Testis (tissue), 3 donors: Measurements from ENCODE around the gene VASH2. TPM values are rescaled to one million over a fixed set of nuclear protein-coding genes. Genes with fewer than 3 reads are reported as not detected.
A peak's percentile ranks its signal among the peaks of the same experiment; 100 is the strongest.

Experiments
- DNase-seq: peaks from one replicate; pipeline ENCODE4 v3.0.0-alpha.2; 2019
- H3K27ac ChIP-seq, 2 donors: fragments of 200-600 bp; sonication (generic); one replicate each; pipeline ENCODE4 v1.5.1; 2019
- H3K27me3 ChIP-seq: fragments of 200-600 bp; sonication (generic); one replicate; pipeline ENCODE4 v1.5.1; 2019
- H3K36me3 ChIP-seq: fragments of 200-600 bp; sonication (generic); one replicate; pipeline ENCODE4 v1.5.1; 2017; ENCODE audit warnings: low read depth; ENCODE audit errors: missing control alignments
- H3K4me1 ChIP-seq: fragments of 200-600 bp; sonication (generic); one replicate; pipeline ENCODE4 v1.5.1; 2019
- H3K4me3 ChIP-seq, 2 donors: fragments of 200-600 bp; sonication (generic); one replicate each; pipeline ENCODE4 v1.5.1; 2017 to 2019
- H3K9me3 ChIP-seq: fragments of 200-600 bp; sonication (generic); one replicate; pipeline ENCODE4 v1.5.1; 2017
- CTCF ChIP-seq, 3 experiments: fragments of 450-650 bp in 2 of 3; fragments of 200-600 bp in 1 of 3; sonication (generic) in 1 of 3; IDR thresholded peaks; one replicate each; pipeline ENCODE4 v1.5.1; 2016 to 2019; ENCODE audit warnings: antibody characterized with exemption in 3 of 3, mild to moderate bottlenecking in 2 of 3, moderate library complexity in 1 of 3
- POLR2A ChIP-seq: fragments of 450-650 bp; IDR thresholded peaks from one replicate; pipeline ENCODE4 v1.6.1; 2017; ENCODE audit warnings: antibody characterized with exemption, mild to moderate bottlenecking, moderate library complexity
- WGBS, 2 donors: methylation state at CpG; one replicate each; pipeline ENCODE4 v1.1.5; 2018; 5-methylcytosine and 5-hydroxymethylcytosine counted together
- intact Hi-C: fragments of 100-400 bp; cut with DNase I; formaldehyde crosslinking; loops from one replicate; pipeline ENCODE4 v1.15.1; 2023; ENCODE audit warnings: low total_unique reads
- polyA plus RNA-seq: library from polyadenylated mRNA; stranded (reverse); fragments of 350-450 nt; fragmentation: Illumina TruSeq; extraction: RNeasy Lipid Tissue Mini Kit (QIAGEN cat#74804); gene quantifications from one replicate; pipeline ENCODE4 v1.2.3, GENCODE V29; 2014; ENCODE audit warnings: low read depth, low replicate concordance; ENCODE audit not compliant: insufficient read depth
- total RNA-seq, 2 donors: library from RNA; depleted of rRNA; stranded (reverse); fragments of >200 nt; gene quantifications; one replicate each; pipeline ENCODE4 v1.2.3, GENCODE V29; 2016

VASH2 gene
- total and polyA plus RNA-seq, 3 donors from 2014 or later, result 9.5 to 30.9 (median 18.0) TPM

- H3K27me3 ChIP-seq, result no peaks in the 10 kb centered on the region
- TF ChIP-seq POLR2A (no peak), CTCF (IDR thresholded peaks at IDR 0.05) (no peak)
- H3K27ac ChIP-seq, result no peak overlapping the region
- H3K4me1 ChIP-seq, result no peaks in the 10 kb centered on the region
- WGBS, 2 donors, result 88 to 92% methylated on average over 13 to 14 of the region's 14 CpGs
- no peaks in the 10 kb centered on the region for H3K36me3 ChIP-seq
- no peak for DNase-seq
- intact Hi-C loops, result no loop called here
- no peaks in the 10 kb centered on the region for H3K9me3 ChIP-seq
- no peak overlapping the region for H3K4me3 ChIP-seq
Observed at GRCh38 chr1:212979340-212980122, 29.2 kb downstream of the VASH2 start.

DNA sequence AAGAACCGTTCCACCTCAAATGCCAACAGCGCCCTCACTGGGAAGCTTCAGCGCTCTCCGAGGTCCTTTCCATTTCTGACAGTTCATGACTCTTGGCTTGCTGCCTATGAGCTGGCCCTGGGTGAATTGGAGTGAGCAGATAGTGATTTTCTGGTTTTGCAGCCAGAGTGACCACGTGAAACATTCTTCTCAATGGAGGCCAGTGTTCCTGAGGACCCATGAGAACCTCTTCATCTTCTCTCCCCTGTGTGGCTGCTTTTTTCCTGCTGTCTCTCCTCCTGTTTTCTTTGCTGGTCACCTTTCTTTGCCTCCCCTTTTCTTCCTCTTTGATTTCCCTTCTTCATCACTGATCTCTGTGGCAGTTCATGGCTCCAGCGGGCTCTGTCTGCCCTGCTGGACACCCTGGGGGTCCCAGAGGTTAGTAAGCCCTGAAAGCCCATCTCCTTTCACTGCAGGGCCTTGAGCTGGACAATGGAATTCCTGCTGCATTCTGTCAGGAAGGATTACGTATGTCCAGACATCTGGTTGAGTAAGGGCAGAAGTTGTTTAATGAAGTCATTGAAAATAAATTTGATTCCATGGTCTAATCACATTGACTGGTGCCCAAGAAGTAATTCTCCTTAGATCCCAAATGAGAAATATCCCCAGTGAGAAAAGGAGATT is 29.9 kb downstream of the VASH2 start:
- intact Hi-C loops, result no loop called here
- peak; percentile 62 for DNase-seq
- H3K27ac ChIP-seq, result no peak overlapping the region

GRCh38 chr1:212981025-212981495 is 30.7 kb downstream of the VASH2 start:
- DNase-seq, result no peak
- Histone ChIP-seq H3K36me3 (no peaks in the 10 kb centered on the region), H3K4me1 (no peaks in the 10 kb centered on the region), H3K27ac (no peak overlapping the region), H3K4me3 (no peak overlapping the region), H3K9me3 (no peaks in the 10 kb centered on the region), H3K27me3 (no peaks in the 10 kb centered on the region)
- 63 to 80% methylated on average over 5 to 11 of the region's 11 CpGs for WGBS, 2 donors
- intact Hi-C loops, result no loop called here
- TF ChIP-seq POLR2A (no peak), CTCF (IDR thresholded peaks at IDR 0.05) (no peak)

More for the DNA sequence above, 29.9 kb downstream of the VASH2 start:
- H3K36me3 ChIP-seq, result no peaks in the 10 kb centered on the region
- no peaks in the 10 kb centered on the region for H3K27me3 ChIP-seq
- WGBS, 2 donors, result 79 to 87% methylated on average over 4 to 7 of the region's 7 CpGs
- TF ChIP-seq CTCF (IDR thresholded peaks at IDR 0.05) (no peak), POLR2A (no peak)
- H3K9me3 ChIP-seq, result no peaks in the 10 kb centered on the region
- no peak overlapping the region for H3K4me3 ChIP-seq
- no peaks in the 10 kb centered on the region for H3K4me1 ChIP-seq

DNA sequence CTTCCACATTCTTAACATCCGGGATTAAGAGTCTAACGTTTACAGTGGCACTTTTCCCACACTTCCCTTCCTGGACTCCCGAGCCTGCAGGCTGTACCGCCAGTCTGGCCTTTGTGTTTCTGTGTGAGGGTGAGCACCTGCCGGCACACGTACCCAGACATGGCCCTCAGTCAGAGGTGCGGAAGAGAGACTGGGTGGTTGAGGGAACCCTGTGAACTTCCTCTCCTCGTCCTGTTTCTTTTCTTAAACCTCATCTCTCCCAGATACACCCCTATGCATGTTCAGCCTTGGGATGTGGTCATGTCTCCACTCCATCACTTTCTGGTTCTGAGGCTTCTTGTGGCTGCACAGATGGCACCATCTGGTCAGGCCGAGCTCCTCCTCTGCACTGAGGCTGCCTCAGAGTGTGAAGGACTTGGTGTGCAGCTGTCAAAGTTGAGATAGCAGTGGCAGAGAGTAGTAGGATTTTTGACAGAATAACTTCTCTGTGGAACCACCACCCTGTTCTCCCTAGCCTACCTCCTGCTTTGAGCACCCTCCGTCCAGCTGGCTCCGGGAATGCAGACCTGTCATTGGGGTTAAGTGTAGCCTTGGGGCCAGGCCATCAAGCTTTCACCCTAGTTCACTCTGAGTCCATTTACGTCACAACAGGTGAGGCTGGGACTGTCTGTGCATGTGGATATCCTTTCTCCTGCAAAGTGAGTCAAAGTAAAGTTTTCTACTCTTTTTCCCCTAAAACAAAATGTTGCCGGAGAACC is 31.4 kb downstream of the VASH2 start:
- no peaks in the 10 kb centered on the region for H3K4me1 ChIP-seq
- no peaks in the 10 kb centered on the region for H3K9me3 ChIP-seq
- no peak for DNase-seq
- no peak overlapping the region for H3K4me3 ChIP-seq
- intact Hi-C loops, result no loop called here
- H3K27ac ChIP-seq, result no peak overlapping the region
- no peaks in the 10 kb centered on the region for H3K36me3 ChIP-seq
- 77 to 92% methylated on average over 13 of the region's 13 CpGs for WGBS, 2 donors
- no peak for TF ChIP-seq POLR2A
- TF ChIP-seq CTCF (IDR thresholded peaks at IDR 0.05), result no peak
- no peaks in the 10 kb centered on the region for H3K27me3 ChIP-seq
